Liver (tissue), 9 donors: Measurements from ENCODE around the gene LAMB2. TPM values are rescaled to one million over a fixed set of nuclear protein-coding genes. Genes with fewer than 3 reads are reported as not detected.

Source experiments
- DNase-seq: peaks from one replicate; pipeline ENCODE4 v3.0.0-alpha.2; 2017; ENCODE audit warnings: low spot score
- H3K27ac ChIP-seq, 2 donors: one replicate each; pipeline ENCODE4 v1.7.0; 2013; ENCODE audit warnings: inconsistent platforms in 2 of 2, low read length in 2 of 2, control low read depth in 1 of 2, low read depth in 1 of 2, mild to moderate bottlenecking in 1 of 2
- H3K27me3 ChIP-seq, 4 donors: one replicate each; pipeline versions ENCODE4 v1.6.1 to v1.7.0; 2013; ENCODE audit warnings: low read length in 3 of 4, inconsistent platforms in 1 of 4, mild to moderate bottlenecking in 1 of 4, moderate library complexity in 1 of 4; ENCODE audit not compliant: control insufficient read depth in 4 of 4, insufficient read depth in 4 of 4
- H3K36me3 ChIP-seq, 4 donors: one replicate each; pipeline versions ENCODE4 v1.6.1 to v1.7.0; 2013; ENCODE audit warnings: low read length in 3 of 4, mild to moderate bottlenecking in 3 of 4, low read depth in 1 of 4, moderate library complexity in 1 of 4; ENCODE audit not compliant: control insufficient read depth in 4 of 4, insufficient read depth in 3 of 4
- H3K4me1 ChIP-seq, 4 donors: one replicate each; pipeline versions ENCODE4 v1.6.1 to v1.7.0; 2013; ENCODE audit warnings: low read length in 3 of 4, mild to moderate bottlenecking in 3 of 4, moderate library complexity in 1 of 4; ENCODE audit not compliant: control insufficient read depth in 4 of 4, insufficient read depth in 4 of 4
- H3K4me3 ChIP-seq, 3 donors: one replicate each; pipeline versions ENCODE4 v1.6.1 to v1.7.0; 2013; ENCODE audit warnings: low read length in 3 of 3, control low read depth in 1 of 3, low read depth in 1 of 3, mild to moderate bottlenecking in 1 of 3
- H3K9ac ChIP-seq, 2 donors: one replicate each; pipeline ENCODE4 v1.7.0; 2013; ENCODE audit warnings: low read length in 2 of 2, mild to moderate bottlenecking in 2 of 2, moderate library complexity in 2 of 2, control low read depth in 1 of 2, low read depth in 1 of 2
- H3K9me3 ChIP-seq, 4 donors: one replicate each; pipeline versions ENCODE4 v1.6.1 to v1.7.0; 2013; ENCODE audit warnings: low read length in 3 of 4; ENCODE audit not compliant: control insufficient read depth in 4 of 4
- ATF3 ChIP-seq: IDR thresholded peaks from 2 replicates; pipeline ENCODE4 v1.6.1; 2016; ENCODE audit warnings: antibody characterized with exemption
- CTCF ChIP-seq: fragments of 150-350 bp; IDR thresholded peaks from 2 replicates; pipeline ENCODE4 v1.5.1; 2017; ENCODE audit warnings: improper control_type of control experiment, low read depth, low read length; ENCODE audit not compliant: missing input control
- EGR1 ChIP-seq, 2 donors: IDR thresholded peaks; 2 replicates each; pipeline ENCODE4 v1.6.1; 2016 to 2018; ENCODE audit warnings: antibody characterized with exemption in 2 of 2, low read depth in 2 of 2
- FOXA1 ChIP-seq: IDR thresholded peaks from 2 replicates; pipeline ENCODE4 v1.6.1; 2016; ENCODE audit warnings: antibody characterized with exemption
- FOXA2 ChIP-seq: IDR thresholded peaks from 2 replicates; pipeline ENCODE4 v1.6.1; 2016; ENCODE audit warnings: antibody characterized with exemption
- GABPA ChIP-seq, 2 donors: IDR thresholded peaks in 1 of 2; conservative IDR thresholded peaks in 1 of 2; 2 replicates each; pipeline ENCODE4 v1.6.1; 2016; ENCODE audit warnings: antibody characterized with exemption in 2 of 2, mild to moderate bottlenecking in 1 of 2, moderate library complexity in 1 of 2
- HNF4A ChIP-seq, 2 donors: conservative IDR thresholded peaks; 2 replicates each; pipeline ENCODE4 v1.6.1; 2016; ENCODE audit warnings: antibody characterized with exemption in 2 of 2, mild to moderate bottlenecking in 2 of 2
- HNF4G ChIP-seq: IDR thresholded peaks from 2 replicates; pipeline ENCODE4 v1.6.1; 2016; ENCODE audit warnings: antibody characterized with exemption
- JUND ChIP-seq, 2 donors: IDR thresholded peaks; 2 replicates each; pipeline ENCODE4 v1.6.1; 2016; ENCODE audit warnings: antibody characterized with exemption in 2 of 2
- NR2F2 ChIP-seq: IDR thresholded peaks from 2 replicates; pipeline ENCODE4 v1.6.1; 2016; ENCODE audit warnings: antibody characterized with exemption
- RAD21 ChIP-seq, 2 donors: IDR thresholded peaks; 2 replicates each; pipeline ENCODE4 v1.6.1; 2016; ENCODE audit warnings: antibody characterized with exemption in 2 of 2, mild to moderate bottlenecking in 2 of 2
- REST ChIP-seq: IDR thresholded peaks from 2 replicates; pipeline ENCODE4 v1.6.1; 2016; ENCODE audit warnings: antibody characterized with exemption, mild to moderate bottlenecking
- RXRA ChIP-seq, 2 donors: IDR thresholded peaks; 2 replicates each; pipeline ENCODE4 v1.6.1; 2017 to 2018; ENCODE audit warnings: antibody characterized with exemption in 2 of 2, mild to moderate bottlenecking in 1 of 2
- SP1 ChIP-seq: IDR thresholded peaks from 2 replicates; pipeline ENCODE4 v1.6.1; 2018; ENCODE audit warnings: antibody characterized with exemption, mild to moderate bottlenecking
- TAF1 ChIP-seq: conservative IDR thresholded peaks from 2 replicates; pipeline ENCODE4 v1.6.1; 2016; ENCODE audit warnings: antibody characterized with exemption, mild to moderate bottlenecking
- YY1 ChIP-seq: IDR thresholded peaks from 2 replicates; pipeline ENCODE4 v1.6.1; 2016; ENCODE audit warnings: antibody characterized with exemption, mild to moderate bottlenecking
- ZBTB33 ChIP-seq: IDR thresholded peaks from 2 replicates; pipeline ENCODE4 v1.6.1; 2016; ENCODE audit warnings: antibody characterized with exemption
- WGBS: extraction: QIAGEN DNeasy Blood & Tissue Kit; methylation state at CpG from one replicate; pipeline ENCODE4 v1.1.7; 2013; 5-methylcytosine and 5-hydroxymethylcytosine counted together
- polyA plus RNA-seq, 2 donors: library from polyadenylated mRNA; stranded (reverse) in 1 of 2; unstranded in 1 of 2; fragments of 200-250 nt in 1 of 2; fragments of >200 nt in 1 of 2; fragmentation: Nextera tagmentation in 1 of 2; extraction: Ambion mirVana in 1 of 2; gene quantifications; one replicate each; pipeline versions ENCODE4 v1.2.1 to v1.2.3, GENCODE V29; 2013 to 2015
- total RNA-seq, 2 donors: library from RNA; depleted of rRNA; stranded (reverse); fragments of >200 nt; gene quantifications; one replicate each; pipeline ENCODE4 v1.2.3, GENCODE V29; 2014
- TF ChIP-seq, protein P1 (sequence below): IDR thresholded peaks from 2 replicates; pipeline ENCODE4 v1.6.1; 2016; ENCODE audit warnings: antibody characterized with exemption
- donor health status: healthy.
- donor health status: healthy.
- donor health status: healthy.
- donor health status: healthy.
- donor health status: healthy.

LAMB2 gene
- total and polyA plus RNA-seq, 4 donors: 87.6 to 172 (median 134) TPM

DNA sequence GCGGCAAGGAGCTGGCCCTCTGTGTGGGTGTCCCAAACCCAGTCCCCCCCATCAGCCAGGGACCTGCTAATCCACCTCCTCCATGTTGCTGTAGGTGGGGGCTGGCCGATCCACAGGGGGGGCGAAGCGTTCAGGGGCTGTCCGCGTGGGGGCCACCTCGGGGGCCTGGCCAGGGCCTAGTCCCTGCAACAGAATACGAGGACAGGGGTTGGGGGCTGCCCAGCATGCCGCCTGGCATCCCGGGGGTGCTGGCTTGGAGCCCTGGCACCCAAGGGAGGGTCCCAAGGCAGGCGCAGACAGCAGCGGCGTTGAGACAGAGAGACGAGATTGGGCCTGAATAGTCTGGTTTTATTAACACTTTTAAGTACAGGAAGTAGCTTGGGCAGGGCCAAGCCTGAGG is 24.5 kb downstream of the LAMB2 start:
- peaks cover 20 to 56% (median 41%) of the 10 kb centered on the region in 4 donors for H3K36me3 ChIP-seq
- TF ChIP-seq FOXA1 (no peak), HNF4G (no peak), CTCF (no peak)
- no peak overlapping the region for H3K4me3 ChIP-seq
- H3K9ac ChIP-seq: no peak overlapping the region
- H3K27me3 ChIP-seq: no peaks in the 10 kb centered on the region
- DNase-seq: no peak
- 81% methylated on average over 14 of the region's 14 CpGs for WGBS
- H3K4me1 ChIP-seq: peaks cover 0 to 19% (median 15%) of the 10 kb centered on the region in 4 donors
- H3K9me3 ChIP-seq: no peaks in the 10 kb centered on the region
- H3K27ac ChIP-seq: no peak overlapping the region

- peak within 1 kb of the TSS; percentile 51 to 70 for H3K27ac ChIP-seq
- no peaks in the 10 kb centered on the region for H3K9me3 ChIP-seq
- H3K27me3 ChIP-seq: no peaks in the 10 kb centered on the region
- peaks cover 0 to 24% (median 17%) of the 10 kb centered on the region in 4 donors for H3K4me1 ChIP-seq
- TF ChIP-seq REST (peak; percentile 49), CTCF (no peak), SP1 (peak; percentile 72), FOXA2 (no peak), FOXA1 (no peak), HNF4A (conservative IDR thresholded peaks at IDR 0.05) (peak in 1 of 2 donors; percentile 49), GABPA (IDR thresholded peaks at IDR 0.05 in 1 of 2, conservative IDR thresholded peaks at IDR 0.05 in 1 of 2) (peak; percentile 55 to 91), ZBTB33 (no peak), JUND (IDR thresholded peaks at IDR 0.05) (no peak), TAF1 (peak; percentile 88), HNF4G (no peak), RAD21 (IDR thresholded peaks at IDR 0.05) (no peak), EGR1 (IDR thresholded peaks at IDR 0.05; ENCODE audit: low read depth in 2 of 2) (no peak), ATF3 (no peak), YY1 (peak; percentile 97), NR2F2 (peak; percentile 21), RXRA (IDR thresholded peaks at IDR 0.05) (no peak)
- TF ChIP-seq, protein P1, sequence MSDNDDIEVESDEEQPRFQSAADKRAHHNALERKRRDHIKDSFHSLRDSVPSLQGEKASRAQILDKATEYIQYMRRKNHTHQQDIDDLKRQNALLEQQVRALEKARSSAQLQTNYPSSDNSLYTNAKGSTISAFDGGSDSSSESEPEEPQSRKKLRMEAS: no peak
- peak within 1 kb of the TSS; percentile 87 to 92 (median 87) for H3K4me3 ChIP-seq
- H3K36me3 ChIP-seq: peaks cover 11 to 48% (median 27%) of the 10 kb centered on the region in 4 donors
- peak within 1 kb of the TSS; percentile 73 to 80 for H3K9ac ChIP-seq
- DNase-seq: peak; percentile 93
- WGBS: 3% methylated on average over 50 of the region's 50 CpGs
Measured at GRCh38 chr3:49104427-49105291, 28.2 kb downstream of the LAMB2 start, which contains the start of gene QARS1. TSS of gene QARS1 (minus strand) at chr3:49104757. CDS start at chr3:49104733, 24 bp downstream.
